Stimulated activated CD8-positive, alpha-beta memory T cell treated with anti-CD3 and anti-CD28 coated beads, Interleukin-15, amount 100 ng/mL, for 48 hours (primary cell): Measurements from ENCODE around the gene BRD3.

Experiments
- DNase-seq, 2 donors: peaks; one replicate each; pipeline ENCODE4 v3.0.0-alpha.2; 2020; ENCODE audit warnings: low read depth in 2 of 2

BRD3 gene

GRCh38 chr9:134054891-134055811 lies 12.7 kb downstream of the BRD3 start:
- no peak for DNase-seq

GRCh38 chr9:134053941-134054761 lies 13.7 kb downstream of the BRD3 start:
- DNase-seq = no peak

GRCh38 chr9:134053401-134053871 lies 14.4 kb downstream of the BRD3 start:
- DNase-seq = no peak

DNA sequence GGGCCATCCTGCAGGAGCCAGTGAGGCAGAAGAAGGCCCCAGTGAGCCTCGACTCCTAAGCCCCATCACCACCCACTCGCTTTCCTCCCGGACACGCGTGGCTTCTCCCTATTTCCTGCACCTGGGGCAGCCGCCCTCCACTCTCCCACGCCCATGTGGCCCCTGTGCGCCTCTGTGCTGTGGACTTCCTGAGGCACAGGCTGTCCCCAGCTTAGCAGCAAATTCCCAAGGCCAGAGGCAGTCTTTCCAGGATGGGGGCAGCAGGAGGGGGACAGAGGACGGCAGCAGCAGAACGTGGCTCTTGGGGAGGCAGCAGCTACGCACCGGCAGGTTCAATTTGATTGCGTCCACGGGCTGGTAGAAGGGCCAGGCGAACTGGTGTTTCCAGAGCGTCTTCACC lies 14.9 kb downstream of the BRD3 start:
- no peak for DNase-seq

- no peak for DNase-seq
These were observed 15.3 kb downstream of the BRD3 start for GRCh38 chr9:134052491-134052890.

DNA sequence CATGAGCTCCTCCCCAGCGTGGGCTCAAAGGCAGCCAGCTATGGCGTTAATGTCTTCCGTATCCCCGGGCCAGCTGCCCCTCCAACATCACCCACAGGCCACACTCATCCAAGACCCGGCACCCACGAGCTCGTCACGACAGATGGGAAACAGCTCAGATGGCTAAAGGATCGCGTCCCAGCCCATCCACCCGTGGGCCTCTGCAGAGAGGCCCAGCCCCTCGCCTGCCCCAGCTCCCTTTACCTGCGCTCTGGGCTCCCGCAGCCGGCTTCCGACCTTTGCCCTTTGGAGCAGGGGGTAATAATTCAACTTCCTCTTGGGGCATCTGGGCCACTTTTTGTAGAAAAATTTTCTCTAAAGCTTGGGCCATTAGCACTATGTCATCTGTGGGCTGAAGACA lies 16.5 kb downstream of the BRD3 start:
- DNase-seq = no peak

- no peak for DNase-seq
These were observed 17.1 kb downstream of the BRD3 start for GRCh38 chr9:134050726-134051125.

DNA sequence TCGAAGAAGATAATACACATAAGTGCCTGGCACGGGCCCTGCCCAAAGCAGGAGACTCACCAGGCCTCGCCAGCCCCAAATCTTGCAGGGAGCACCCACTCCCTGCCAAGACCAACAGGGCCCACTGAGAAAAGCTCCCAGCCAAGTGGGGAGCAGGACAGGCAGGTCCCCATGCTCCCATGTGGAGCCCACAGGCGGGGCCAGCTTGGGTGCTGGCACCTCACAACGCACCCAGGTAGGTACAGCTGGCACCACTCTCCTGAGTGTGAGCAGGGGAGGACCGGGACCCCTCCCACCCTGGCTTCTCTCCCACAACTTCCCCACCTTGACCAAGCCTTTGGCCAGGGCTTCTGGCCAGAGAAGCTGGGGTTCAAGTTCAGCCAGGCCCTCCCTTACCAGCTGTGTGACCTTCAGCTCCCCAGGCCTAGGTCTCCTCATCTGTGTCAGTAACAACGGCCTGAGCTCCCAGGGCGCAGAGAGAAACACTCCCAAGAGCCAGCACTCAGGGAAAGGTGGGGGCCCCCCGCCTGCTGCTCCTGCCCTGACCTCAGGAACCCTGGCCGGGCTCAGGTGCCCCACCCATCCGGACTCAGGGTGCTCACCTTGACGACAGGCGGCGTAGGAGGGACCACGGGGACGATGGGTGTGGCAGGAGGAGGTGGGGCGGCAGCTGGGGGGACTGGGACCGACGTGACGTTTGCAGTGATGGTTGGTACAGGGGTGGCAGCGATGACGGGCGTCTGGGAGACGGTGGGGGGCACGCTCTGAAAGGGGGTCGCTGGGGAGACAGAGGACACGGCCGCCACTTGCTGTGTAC lies 17.8 kb downstream of the BRD3 start:
- DNase-seq = no peak

- no peak for DNase-seq
These were observed 18.6 kb downstream of the BRD3 start for GRCh38 chr9:134049236-134049635.

DNA sequence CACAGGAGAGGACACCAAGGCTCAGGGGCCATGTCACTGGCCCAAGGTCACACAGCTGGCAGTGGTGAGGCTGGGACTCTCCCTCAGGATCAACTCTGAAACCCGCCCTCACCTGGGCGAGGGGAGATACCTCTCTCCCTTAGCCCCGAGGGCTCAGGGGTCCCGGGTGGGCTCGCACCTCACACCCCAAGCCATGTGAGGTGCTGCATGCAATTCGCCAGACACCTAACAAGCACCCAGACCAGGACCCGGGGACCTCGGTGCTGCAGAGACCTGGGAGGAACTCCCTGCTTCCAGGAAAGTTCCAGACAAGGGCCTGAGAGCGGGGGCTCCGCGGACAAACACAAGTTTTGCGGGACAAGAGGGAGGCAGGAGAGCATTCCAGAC lies 19.3 kb downstream of the BRD3 start:
- DNase-seq = no peak

GRCh38 chr9:134047868-134048581 lies 19.8 kb downstream of the BRD3 start:
- no peak for DNase-seq

DNA sequence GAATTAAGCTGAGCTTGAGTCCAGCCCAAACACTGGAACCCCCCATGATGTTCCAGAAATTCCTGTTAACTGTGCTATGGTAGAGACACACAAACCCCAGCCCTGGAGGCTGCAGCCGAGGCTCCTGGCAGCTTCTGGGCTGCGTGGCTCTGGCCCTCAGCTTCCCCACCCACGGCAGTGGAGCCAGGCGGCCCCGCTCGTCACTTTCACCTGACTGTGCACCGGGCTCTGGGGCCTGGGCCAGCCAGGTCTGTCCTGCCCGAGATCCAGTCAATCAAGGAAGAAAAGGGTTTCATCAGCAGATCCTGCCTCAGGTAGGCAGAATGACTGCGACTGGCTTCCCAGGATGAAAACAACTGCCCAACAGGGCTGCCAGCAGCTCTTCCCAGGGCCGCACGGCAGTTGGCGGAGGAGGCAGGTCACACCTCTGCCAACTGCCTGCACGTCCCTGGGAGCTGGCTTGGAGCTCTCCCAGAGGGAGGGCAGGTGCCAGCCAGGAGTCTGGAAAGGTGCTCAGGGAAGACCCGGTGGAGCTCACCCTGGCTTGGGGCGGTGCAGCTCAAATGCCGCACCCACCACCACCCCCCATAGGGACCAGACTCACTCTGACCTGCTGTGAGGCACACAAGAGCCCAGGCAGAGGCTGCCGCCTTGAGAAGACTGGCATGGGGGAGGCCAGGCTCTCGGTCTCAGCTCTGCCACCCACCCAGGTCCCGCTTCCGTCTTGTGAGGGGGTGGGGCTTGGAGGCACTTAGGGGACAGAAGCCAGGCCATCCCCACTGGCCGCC lies 20.7 kb downstream of the BRD3 start:
- DNase-seq = no peak

DNA sequence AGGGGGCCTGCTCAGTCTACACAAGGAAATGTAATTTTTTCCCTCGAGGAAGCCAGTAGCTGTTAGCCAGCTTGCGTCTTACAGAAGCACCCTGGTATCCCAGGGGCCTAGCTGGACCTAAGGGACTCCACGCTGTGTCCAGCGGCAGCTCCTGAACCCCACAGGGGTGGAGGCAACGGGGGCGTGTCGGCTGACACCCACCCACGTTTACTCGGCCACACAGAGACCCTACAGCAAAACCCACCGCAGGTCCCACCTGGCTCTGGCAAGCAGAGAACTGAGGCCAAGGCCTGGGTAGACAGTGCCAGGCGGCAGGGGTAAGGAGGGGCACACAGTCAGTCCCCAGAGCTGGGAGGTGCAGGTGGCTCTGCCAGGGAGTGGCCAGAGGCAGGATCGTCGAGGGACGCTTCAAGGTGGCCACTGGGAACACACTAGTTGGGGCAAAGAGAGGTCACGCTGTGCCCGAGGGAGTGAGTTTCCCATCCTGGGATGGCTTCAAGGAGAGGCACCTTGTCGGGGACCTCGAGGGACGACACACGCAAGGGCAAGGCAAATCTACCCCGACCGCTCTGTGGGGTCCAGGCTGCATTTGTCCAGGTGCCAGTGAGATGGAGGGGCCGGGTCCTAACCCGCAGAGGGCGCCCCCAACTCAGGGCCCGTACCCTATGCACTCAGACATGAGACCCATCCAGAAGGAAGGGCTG lies 21.8 kb downstream of the BRD3 start:
- no peak for DNase-seq

GRCh38 chr9:134044944-134045343 lies 22.9 kb downstream of the BRD3 start:
- DNase-seq = no peak

DNA sequence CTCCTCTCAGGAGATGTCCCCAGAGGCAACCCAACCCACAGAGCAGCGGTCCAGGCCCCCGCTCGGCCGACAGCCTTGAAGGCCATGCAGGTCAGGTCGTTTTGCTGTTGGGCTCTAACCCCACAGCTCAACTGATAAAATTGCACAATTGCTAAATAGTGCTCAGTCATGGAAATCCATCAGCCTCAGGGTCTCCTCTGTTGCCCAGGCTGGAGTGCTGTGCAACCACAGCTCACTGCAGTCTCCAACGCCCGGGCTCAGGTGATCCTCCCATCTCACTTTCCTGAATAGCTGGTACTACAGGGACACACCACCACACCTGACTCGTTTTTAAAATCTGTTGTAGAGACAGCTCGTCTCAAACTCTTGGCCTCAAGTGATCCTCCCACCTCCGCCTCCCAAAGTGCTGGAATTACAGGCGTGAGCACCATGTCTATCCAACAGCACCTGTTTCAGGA lies 24.3 kb downstream of the BRD3 start:
- no peak for DNase-seq

DNA sequence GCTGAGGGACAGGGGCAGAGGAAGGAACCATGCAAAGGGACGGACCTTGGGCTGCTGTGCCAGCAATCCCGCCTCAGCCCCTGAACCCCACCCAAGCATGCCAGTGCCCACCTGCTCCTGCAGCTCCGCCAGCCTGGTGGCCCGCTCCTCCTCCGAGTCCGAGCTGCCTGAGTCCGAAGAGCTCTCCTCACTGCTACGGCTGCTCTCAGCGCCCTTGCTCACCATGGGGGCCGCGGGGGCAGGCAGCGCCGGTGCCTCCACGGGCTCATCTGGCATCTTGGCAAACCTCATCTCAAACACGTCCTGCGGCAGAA lies 26.2 kb downstream of the BRD3 start:
- no peak for DNase-seq

- DNase-seq = no peak
These were observed 26.8 kb downstream of the BRD3 start for GRCh38 chr9:134040781-134041648.

DNA sequence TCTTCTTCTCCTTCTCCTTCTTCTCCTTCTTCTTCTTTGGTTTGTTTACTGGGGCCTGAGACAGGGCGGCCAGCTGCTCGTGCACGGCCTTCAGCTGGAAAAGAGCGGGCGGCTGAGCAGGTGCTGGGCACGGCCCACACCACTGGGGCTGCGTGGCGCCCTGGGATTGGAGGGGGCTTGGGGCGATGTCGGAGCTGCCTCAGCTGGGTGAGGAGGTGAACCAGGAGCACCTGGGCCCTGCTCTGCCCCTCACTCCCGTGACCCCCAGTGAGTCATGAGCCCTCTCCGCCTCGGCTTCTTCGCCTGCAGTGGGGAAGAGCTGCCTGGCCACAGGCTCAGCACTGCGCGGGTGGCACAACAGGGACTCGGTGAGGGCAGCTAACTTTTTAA lies 27.7 kb downstream of the BRD3 start:
- no peak for DNase-seq
